HUES48 (cell line): Measurements from ENCODE around the gene SLC6A5.

Experiments used
- H3K27ac ChIP-seq: one replicate; pipeline ENCODE4 v1.7.0; 2013; ENCODE audit warnings: low read depth, low read length, inconsistent platforms
- H3K27me3 ChIP-seq: 2 replicates; pipeline ENCODE4 v1.6.1; 2013; ENCODE audit warnings: mild to moderate bottlenecking, low read length; ENCODE audit not compliant: control insufficient read depth, insufficient read depth
- H3K36me3 ChIP-seq: 2 replicates; pipeline ENCODE4 v1.6.1; 2013; ENCODE audit warnings: low read length; ENCODE audit not compliant: control insufficient read depth, insufficient read depth
- H3K4me1 ChIP-seq: 2 replicates; pipeline ENCODE4 v1.6.1; 2013; ENCODE audit warnings: mild to moderate bottlenecking, low read length; ENCODE audit not compliant: control insufficient read depth, insufficient read depth
- H3K4me3 ChIP-seq: 2 replicates; pipeline ENCODE4 v1.5.1; 2013; ENCODE audit warnings: mild to moderate bottlenecking, low read depth, low read length
- H3K9ac ChIP-seq: 2 replicates; pipeline ENCODE4 v1.6.1; 2013; ENCODE audit warnings: mild to moderate bottlenecking, low read depth, low read length, moderate library complexity
- H3K9me3 ChIP-seq: 2 replicates; pipeline ENCODE4 v1.6.1; 2013; ENCODE audit warnings: low read length; ENCODE audit not compliant: control insufficient read depth, insufficient read depth

SLC6A5 gene

GRCh38 chr11:20670932-20671403, 71.6 kb downstream of the SLC6A5 start:
- Histone ChIP-seq H3K27me3 (peaks cover 67% of the 10 kb centered on the region), H3K4me3 (peak overlapping the region; percentile 67), H3K36me3 (no peaks in the 10 kb centered on the region), H3K9me3 (no peaks in the 10 kb centered on the region), H3K4me1 (peaks cover 36% of the 10 kb centered on the region), H3K27ac (no peak overlapping the region), H3K9ac (no peak overlapping the region)

DNA sequence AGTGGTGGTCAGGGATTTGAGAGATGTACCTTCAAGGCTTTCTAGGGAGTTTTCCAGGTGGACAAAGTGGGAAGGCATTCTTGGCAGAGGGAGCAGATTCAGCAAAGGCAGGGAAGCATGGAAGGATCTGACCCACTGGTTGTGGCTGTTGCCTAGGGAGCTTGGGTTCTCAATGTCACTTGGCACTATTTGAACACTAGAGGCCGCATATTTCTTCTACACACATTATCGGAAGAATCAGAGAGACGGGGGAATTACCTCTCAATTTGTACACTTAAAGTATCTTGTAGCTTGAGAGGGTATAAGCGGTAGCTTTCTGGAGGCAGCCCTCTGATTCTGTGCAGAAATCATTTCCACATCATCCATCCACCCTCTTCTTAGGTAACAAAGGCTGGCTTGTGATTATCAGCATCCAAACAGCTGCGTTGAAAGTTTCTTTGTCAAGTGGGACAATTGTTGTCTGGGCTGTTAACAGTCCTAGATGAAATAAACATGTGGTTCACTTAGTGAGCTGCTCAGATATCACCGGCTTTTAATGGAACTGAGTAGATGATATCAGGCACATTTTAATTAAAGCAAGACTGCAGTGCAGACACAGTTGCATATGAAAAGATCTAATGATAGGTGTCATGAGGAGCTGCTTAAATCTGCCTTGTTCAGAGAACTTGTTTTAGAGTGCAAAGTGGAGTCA, 72.6 kb downstream of the SLC6A5 start:
- H3K4me3 ChIP-seq = peak overlapping the region; percentile 67; the same call in 1 of the 2 replicates

DNA sequence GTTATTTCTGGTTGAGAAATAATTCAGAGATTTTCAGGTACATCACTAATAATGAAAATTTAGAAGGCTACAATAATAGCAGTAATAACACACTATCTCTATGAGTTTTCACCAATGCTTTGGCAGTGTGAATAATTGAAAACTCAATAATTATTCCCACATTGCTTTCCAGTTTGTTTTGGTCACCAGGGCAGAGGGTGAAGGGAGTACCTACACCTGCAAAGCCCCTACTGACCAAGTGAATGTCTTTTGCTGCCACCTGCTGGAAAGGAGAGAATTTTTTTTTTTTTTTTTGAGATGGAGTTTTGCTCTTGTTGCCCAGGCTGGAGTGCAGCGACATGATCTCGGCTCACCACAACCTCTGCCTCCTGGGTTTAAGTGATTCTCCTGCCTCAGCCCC, 73.2 kb downstream of the SLC6A5 start:
- Histone ChIP-seq H3K4me3 (no peak overlapping the region), H3K27me3 (peaks cover 51% of the 10 kb centered on the region)

More for the DNA sequence above, 72.6 kb downstream of the SLC6A5 start:
- Histone ChIP-seq H3K27me3 (peaks cover 57% of the 10 kb centered on the region), H3K9me3 (no peaks in the 10 kb centered on the region), H3K9ac (no peak overlapping the region), H3K4me1 (peaks cover 36% of the 10 kb centered on the region), H3K36me3 (no peaks in the 10 kb centered on the region), H3K27ac (no peak overlapping the region)

DNA sequence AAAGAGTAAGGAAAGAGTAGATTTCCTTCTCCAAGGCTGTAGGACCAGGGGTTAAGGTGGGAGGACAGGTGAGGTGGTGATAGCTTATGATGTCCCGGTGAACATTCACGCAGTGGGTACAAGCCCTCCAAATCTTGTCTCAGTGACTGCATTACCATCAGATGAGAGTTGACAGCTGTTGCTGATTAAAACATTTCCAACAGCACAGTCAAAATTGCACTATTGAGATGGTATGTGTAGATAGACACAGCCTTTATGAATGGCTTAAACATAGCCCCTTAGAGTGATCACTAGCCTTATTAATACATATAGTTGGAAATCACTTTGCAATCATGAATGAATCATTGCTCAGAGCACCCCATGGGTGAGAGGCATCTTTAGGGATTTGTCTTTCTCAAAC, 77.2 kb downstream of the SLC6A5 start:
- Histone ChIP-seq H3K27ac (no peak overlapping the region), H3K4me1 (peaks cover 9% of the 10 kb centered on the region), H3K9ac (no peak overlapping the region), H3K9me3 (no peaks in the 10 kb centered on the region), H3K4me3 (no peak overlapping the region), H3K36me3 (no peaks in the 10 kb centered on the region), H3K27me3 (peaks cover 10% of the 10 kb centered on the region)

More for the DNA sequence above, 73.2 kb downstream of the SLC6A5 start:
- H3K9me3 ChIP-seq = no peaks in the 10 kb centered on the region
- peaks cover 36% of the 10 kb centered on the region for H3K4me1 ChIP-seq
- no peak overlapping the region for H3K9ac ChIP-seq
- no peaks in the 10 kb centered on the region for H3K36me3 ChIP-seq
- no peak overlapping the region for H3K27ac ChIP-seq

DNA sequence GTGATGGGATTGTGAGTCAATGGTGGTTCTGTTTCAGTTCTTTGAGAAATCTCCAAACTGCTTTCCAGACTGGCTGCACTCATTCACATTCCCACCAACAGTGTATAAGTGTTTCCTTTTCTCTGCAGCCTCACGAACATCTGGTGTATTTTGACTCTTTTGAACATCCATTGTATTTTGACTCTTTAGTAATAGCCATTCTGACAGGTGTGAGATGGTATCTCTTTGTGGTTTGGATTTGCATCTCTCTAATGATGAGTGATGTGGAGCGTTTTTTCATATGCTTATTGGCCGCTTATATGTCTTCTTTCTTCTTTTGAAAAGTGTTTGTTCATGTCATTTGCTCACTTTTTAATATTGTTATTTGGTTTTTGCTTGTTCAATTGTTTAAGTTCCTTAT, 89.4 kb downstream of the SLC6A5 start:
- Histone ChIP-seq H3K36me3 (no peaks in the 10 kb centered on the region), H3K4me1 (no peaks in the 10 kb centered on the region), H3K9ac (no peak overlapping the region), H3K27ac (no peak overlapping the region), H3K4me3 (no peak overlapping the region), H3K27me3 (no peaks in the 10 kb centered on the region), H3K9me3 (no peaks in the 10 kb centered on the region)

DNA sequence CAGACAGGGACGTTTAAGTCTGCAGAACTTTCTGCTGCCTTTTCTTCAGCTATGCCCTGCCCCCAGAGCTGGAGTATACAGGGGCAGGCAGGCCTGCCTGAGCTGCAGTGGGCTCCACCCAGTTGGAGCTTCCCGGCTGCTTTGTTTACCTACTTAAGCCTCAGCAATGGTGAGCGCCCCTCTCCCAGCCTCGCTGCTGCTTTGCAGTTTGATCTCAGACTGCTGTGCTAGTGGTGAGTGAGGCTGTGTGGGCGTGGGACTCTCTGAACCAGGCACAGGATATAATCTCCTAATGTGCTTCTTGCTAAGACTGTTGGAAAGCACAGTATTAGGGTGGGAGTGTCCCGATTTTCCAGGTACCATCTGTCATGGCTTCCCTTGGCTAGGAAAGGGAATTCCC, 108.5 kb downstream of the SLC6A5 start:
- no peaks in the 10 kb centered on the region for H3K4me1 ChIP-seq
- H3K27me3 ChIP-seq = no peaks in the 10 kb centered on the region
- no peak overlapping the region for H3K4me3 ChIP-seq
- H3K36me3 ChIP-seq = no peaks in the 10 kb centered on the region
- H3K9ac ChIP-seq = no peak overlapping the region
- no peak overlapping the region for H3K27ac ChIP-seq
- H3K9me3 ChIP-seq = peaks cover 6% of the 10 kb centered on the region; the same call in 1 of the 2 replicates
